Activated CD8-positive, alpha-beta memory T cell treated with anti-CD3 and anti-CD28 coated beads for 24 hours (primary cell): ENCODE measurements around the gene C10orf90.
A peak's percentile ranks its signal among the peaks of the same experiment; 100 is the strongest.

Source experiments
- DNase-seq: peaks from one replicate; pipeline ENCODE4 v3.0.0-alpha.2; 2020

Gene C10orf90

GRCh38 chr10:126409821-126410220 lies 260.7 kb downstream of the C10orf90 start:
- no peak for DNase-seq

GRCh38 chr10:126408953-126409641 lies 261.4 kb downstream of the C10orf90 start:
- DNase-seq = no peak

GRCh38 chr10:126407831-126408230 lies 262.7 kb downstream of the C10orf90 start:
- DNase-seq = no peak

GRCh38 chr10:126405239-126405775 lies 265.2 kb downstream of the C10orf90 start:
- DNase-seq = no peak

- no peak for DNase-seq
Measured at GRCh38 chr10:126402721-126403695, 267.5 kb downstream of the C10orf90 start.

- no peak for DNase-seq
Measured at GRCh38 chr10:126400641-126401040, 269.9 kb downstream of the C10orf90 start.

- DNase-seq = no peak
Measured at GRCh38 chr10:126398924-126399323, 271.6 kb downstream of the C10orf90 start.

- no peak for DNase-seq
Measured at GRCh38 chr10:126398383-126398743, 272.1 kb downstream of the C10orf90 start.

- DNase-seq = no peak
Measured at GRCh38 chr10:126397640-126398382, 272.7 kb downstream of the C10orf90 start.

- no peak for DNase-seq
Measured at GRCh38 chr10:126397156-126397555, 273.3 kb downstream of the C10orf90 start.

GRCh38 chr10:126394948-126395347 lies 275.5 kb downstream of the C10orf90 start:
- DNase-seq = no peak

- no peak for DNase-seq
Measured at GRCh38 chr10:126393076-126393475, 277.4 kb downstream of the C10orf90 start.

GRCh38 chr10:126392469-126392868 lies 278.0 kb downstream of the C10orf90 start:
- no peak for DNase-seq

- DNase-seq = no peak
Measured at GRCh38 chr10:126392068-126392467, 278.4 kb downstream of the C10orf90 start.

- no peak for DNase-seq
Measured at GRCh38 chr10:126391192-126391885, 279.2 kb downstream of the C10orf90 start.

- DNase-seq = no peak
Measured at GRCh38 chr10:126390324-126390723, 280.2 kb downstream of the C10orf90 start.

- DNase-seq = no peak
Measured at GRCh38 chr10:126387931-126388911, 282.3 kb downstream of the C10orf90 start, which contains the start of gene ADAM12. TSS of gene ADAM12 (minus strand) at chr10:126388477. CDS start at chr10:126388145, 332 bp downstream.

- DNase-seq = peak; percentile 57
Measured at GRCh38 chr10:126387041-126387921, 283.2 kb downstream of the C10orf90 start.

GRCh38 chr10:126384269-126384873 lies 286.1 kb downstream of the C10orf90 start:
- no peak for DNase-seq
